H1 (cell line): Measurements from ENCODE around the gene ONECUT3. TPM values are rescaled to one million over a fixed set of nuclear protein-coding genes. Genes with fewer than 3 reads are reported as not detected.

Source experiments
- CTCF ChIA-PET: fragments of 300-600 bp; sonication (Branson Sonifier 250); formaldehyde crosslinking; loops from one replicate; lab custom pipeline; 2021; ENCODE audit not compliant: partially characterized antibody; lab: Charles Lee
- POLR2A ChIA-PET: fragments of 300-600 bp; sonication (Branson Sonifier 250); formaldehyde crosslinking; loops from one replicate; lab custom pipeline; 2021; ENCODE audit warnings: inconsistent platforms; ENCODE audit not compliant: partially characterized antibody; lab: Charles Lee
- DNase-seq, 2 experiments: peaks; one replicate each; pipeline versions ENCODE4 v3.0.0 to v3.0.0-alpha.2; 2010 to 2022; ENCODE audit warnings: low spot score in 2 of 2, low read depth in 1 of 2, mixed read lengths in 1 of 2
- FAIRE-seq: peaks from 2 replicates; lab custom pipeline; 2011; peaks lifted over from hg19 to GRCh38; lab: Jason Lieb, UNC
- H2AFZ ChIP-seq: 2 replicates; pipeline ENCODE4 v1.8.1; 2012; ENCODE audit warnings: low read length, inconsistent platforms
- H2AK5ac ChIP-seq: 2 replicates; pipeline ENCODE4 v1.6.1; 2013; ENCODE audit warnings: low read depth, low read length
- H2BK120ac ChIP-seq: replicated peaks from 2 replicates; pipeline ENCODE3; 2013; ENCODE audit warnings: low read depth, low read length, inconsistent platforms
- H2BK12ac ChIP-seq: 2 replicates; pipeline ENCODE4 v1.6.1; 2013; ENCODE audit warnings: low read depth, low read length
- H2BK15ac ChIP-seq: 2 replicates; pipeline ENCODE4 v1.6.1; 2013; ENCODE audit warnings: low read length
- H2BK20ac ChIP-seq: 2 replicates; pipeline ENCODE4 v1.6.1; 2013; ENCODE audit warnings: low read length
- H2BK5ac ChIP-seq: 2 replicates; pipeline ENCODE4 v1.6.1; 2013; ENCODE audit warnings: low read depth, low read length
- H3K14ac ChIP-seq: 2 replicates; pipeline ENCODE4 v1.6.1; 2013; ENCODE audit warnings: inconsistent platforms; ENCODE audit not compliant: insufficient read length
- H3K18ac ChIP-seq: 2 replicates; pipeline ENCODE4 v1.6.1; 2013; ENCODE audit warnings: low read length; ENCODE audit errors: extremely low read depth
- H3K23ac ChIP-seq: 2 replicates; pipeline ENCODE4 v1.6.1; 2013; ENCODE audit warnings: inconsistent platforms; ENCODE audit not compliant: insufficient read length
- H3K23me2 ChIP-seq: 2 replicates; pipeline ENCODE4 v1.6.1; 2013; ENCODE audit warnings: low read depth, low read length
- H3K27ac ChIP-seq: 2 replicates; pipeline ENCODE4 v1.6.1; 2011; ENCODE audit warnings: low read depth, low read length, inconsistent platforms
- H3K27me3 ChIP-seq, 4 experiments: replicated peaks in 1 of 4; 1 replicate in 1 of 4; 2 replicates in 3 of 4; pipeline versions ENCODE4 v1.6.1 to v1.8.1; 2011 to 2013; ENCODE audit warnings: low read length in 3 of 4, mild to moderate bottlenecking in 3 of 4, inconsistent platforms in 2 of 4, mixed read lengths in 2 of 4, moderate library complexity in 1 of 4; ENCODE audit not compliant: control insufficient read depth in 3 of 4, insufficient read depth in 3 of 4; ENCODE audit errors: extremely low read depth in 1 of 4
- H3K36me3 ChIP-seq, 4 experiments: 2 replicates each; pipeline versions ENCODE4 v1.6.1 to v1.8.1; 2011 to 2013; ENCODE audit warnings: mild to moderate bottlenecking in 4 of 4, low read length in 3 of 4, moderate library complexity in 2 of 4, control low read depth in 1 of 4, inconsistent platforms in 1 of 4; ENCODE audit not compliant: insufficient read depth in 4 of 4, control insufficient read depth in 2 of 4
- H3K4ac ChIP-seq: replicated peaks from 2 replicates; pipeline ENCODE3; 2013; ENCODE audit warnings: low read length, low read depth, mixed read lengths, inconsistent platforms; ENCODE audit not compliant: insufficient read length
- H3K4me1 ChIP-seq, 4 experiments: replicated peaks in 1 of 4; 1 replicate in 1 of 4; 2 replicates in 3 of 4; pipeline versions ENCODE4 v1.6.1 to v1.8.1; 2011 to 2013; ENCODE audit warnings: low read length in 3 of 4, inconsistent platforms in 2 of 4, mixed read lengths in 1 of 4; ENCODE audit not compliant: insufficient read depth in 4 of 4, control insufficient read depth in 3 of 4
- H3K4me2 ChIP-seq, 2 experiments: 2 replicates each; pipeline versions ENCODE4 v1.6.1 to v1.8.1; 2011 to 2013; ENCODE audit warnings: low read depth in 2 of 2, low read length in 2 of 2, control low read depth in 1 of 2, inconsistent platforms in 1 of 2, mild to moderate bottlenecking in 1 of 2; ENCODE audit not compliant: insufficient read depth in 1 of 2
- H3K4me3 ChIP-seq, 4 experiments: fragments of 200-600, 300-600 bp in 1 of 4; sonication (generic), shearing (Covaris generic), sonication (Bioruptor Twin) in 1 of 4; 2 replicates each; pipeline versions ENCODE4 v1.5.1 to v1.8.1; 2011 to 2016; ENCODE audit warnings: low read length in 4 of 4, low read depth in 3 of 4, control low read depth in 2 of 4, inconsistent platforms in 2 of 4, mild to moderate bottlenecking in 2 of 4, mixed read lengths in 1 of 4, moderate library complexity in 1 of 4; ENCODE audit not compliant: insufficient read depth in 2 of 4; ENCODE audit errors: extremely low read depth in 1 of 4
- H3K56ac ChIP-seq: replicated peaks from 2 replicates; pipeline ENCODE3; 2013; ENCODE audit warnings: low read depth, mild to moderate bottlenecking, mixed read lengths, low read length, inconsistent platforms; ENCODE audit not compliant: insufficient read length
- H3K79me1 ChIP-seq: 2 replicates; pipeline ENCODE4 v1.6.1; 2013; ENCODE audit warnings: low read depth, low read length, control low read depth
- H3K79me2 ChIP-seq, 2 experiments: 2 replicates each; pipeline versions ENCODE4 v1.6.1 to v1.8.1; 2012 to 2013; ENCODE audit warnings: low read length in 2 of 2, mild to moderate bottlenecking in 2 of 2, inconsistent platforms in 1 of 2; ENCODE audit not compliant: insufficient read depth in 2 of 2, control insufficient read depth in 1 of 2
- H3K9ac ChIP-seq, 4 experiments: replicated peaks in 1 of 4; 1 replicate in 1 of 4; 2 replicates in 3 of 4; pipeline versions ENCODE4 v1.6.1 to v1.8.1; 2011 to 2013; ENCODE audit warnings: low read depth in 3 of 4, low read length in 3 of 4, control low read depth in 2 of 4, mild to moderate bottlenecking in 2 of 4, moderate library complexity in 2 of 4, inconsistent platforms in 1 of 4; ENCODE audit errors: extremely low read depth in 1 of 4
- H3K9me3 ChIP-seq, 2 experiments: 2 replicates each; pipeline versions ENCODE4 v1.6.1 to v1.8.1; 2012 to 2013; ENCODE audit warnings: mild to moderate bottlenecking in 2 of 2, moderate library complexity in 2 of 2, control low read depth in 1 of 2, inconsistent platforms in 1 of 2, low read depth in 1 of 2, low read length in 1 of 2, mixed read lengths in 1 of 2; ENCODE audit not compliant: insufficient read depth in 2 of 2
- H4K20me1 ChIP-seq, 2 experiments: replicated peaks in 1 of 2; 2 replicates each; pipeline versions ENCODE3 to v1.8.1; 2011 to 2013; ENCODE audit warnings: inconsistent platforms in 2 of 2, low read length in 2 of 2, mild to moderate bottlenecking in 1 of 2; ENCODE audit not compliant: insufficient read depth in 2 of 2, control insufficient read depth in 1 of 2
- H4K5ac ChIP-seq: 2 replicates; pipeline ENCODE4 v1.6.1; 2013; ENCODE audit warnings: low read length, low read depth, mixed read lengths, inconsistent platforms; ENCODE audit not compliant: insufficient read length
- H4K8ac ChIP-seq: 2 replicates; pipeline ENCODE4 v1.8.0; 2013; ENCODE audit warnings: mild to moderate bottlenecking, moderate library complexity, low read length, inconsistent platforms; ENCODE audit not compliant: insufficient read depth; ENCODE audit errors: extremely low read depth
- H4K91ac ChIP-seq: replicated peaks from 2 replicates; pipeline ENCODE3; 2013; ENCODE audit warnings: low read length, mixed read lengths, inconsistent platforms; ENCODE audit not compliant: insufficient read length
- ASH2L ChIP-seq: fragments of 200-600, 300-600 bp; sonication (generic); IDR thresholded peaks from one replicate; pipeline ENCODE4 v1.7.1; 2017; ENCODE audit warnings: low read length
- BACH1 ChIP-seq: IDR thresholded peaks from 2 replicates; pipeline ENCODE4 v1.6.1; 2012; ENCODE audit warnings: low read length, improper control_type of control experiment
- CBX8 ChIP-seq: fragments of 300-800, 300-1000 bp; sonication (generic); IDR thresholded peaks from 2 replicates; pipeline ENCODE4 v1.7.1; 2016; ENCODE audit warnings: low read depth, low read length, borderline replicate concordance
- EZH2 ChIP-seq: fragments of 200-600 bp; sonication (generic); IDR thresholded peaks from 2 replicates; pipeline ENCODE4 v1.7.1; 2012; ENCODE audit warnings: low read depth, mild to moderate bottlenecking, moderate library complexity, low read length, inconsistent platforms; ENCODE audit not compliant: severe bottlenecking
- KDM4A ChIP-seq: IDR thresholded peaks from one replicate; pipeline ENCODE4 v1.7.1; 2012; ENCODE audit warnings: low read depth, mild to moderate bottlenecking, moderate library complexity, low read length, inconsistent platforms; ENCODE audit not compliant: severe bottlenecking
- RNF2 ChIP-seq: fragments of 200-900, 300-1000 bp; sonication (generic); IDR thresholded peaks from 2 replicates; pipeline ENCODE4 v1.7.1; 2016; ENCODE audit warnings: borderline replicate concordance, low read depth, mild to moderate bottlenecking, antibody characterized with exemption, low read length; ENCODE audit not compliant: poor library complexity, severe bottlenecking; ENCODE audit errors: missing control alignments
- SUZ12 ChIP-seq: fragments of 200-600 bp; sonication (generic); IDR thresholded peaks from 2 replicates; pipeline ENCODE4 v1.6.1; 2012; ENCODE audit warnings: mild to moderate bottlenecking, inconsistent platforms, low read length, moderate library complexity, mixed read lengths
- TBP ChIP-seq: IDR thresholded peaks from 2 replicates; pipeline ENCODE4 v1.6.1; 2011; ENCODE audit warnings: low read depth, low read length, improper control_type of control experiment
- WGBS, 2 experiments: shearing (Covaris generic) in 1 of 2; methylation state at CpG; one replicate each; pipeline versions ENCODE4 v1.1.6 to v1.1.7; 2013 to 2015; ENCODE audit warnings: low lambda C conversion rate in 2 of 2, mixed read lengths in 2 of 2, inconsistent platforms in 1 of 2, low coverage in 1 of 2, missing lambda C conversion rate in 1 of 2; ENCODE audit not compliant: insufficient replicate concordance in 2 of 2, insufficient coverage in 1 of 2, insufficient read length in 1 of 2; ENCODE audit errors: extremely low coverage in 1 of 2, missing lambda C conversion rate in 1 of 2; 5-methylcytosine and 5-hydroxymethylcytosine counted together
- polyA plus RNA-seq, 7 experiments: library from polyadenylated mRNA; depleted of rRNA in 3 of 7; stranded (reverse) in 5 of 7; unstranded in 2 of 7; fragments of >200 nt in 5 of 7; fragments of 200-250 nt in 2 of 7; gene quantifications; 1 replicate in 5 of 7; 2 replicates in 1 of 7; 4 replicates in 1 of 7; pipeline versions ENCODE4 v1.2.1 to v1.2.3, GENCODE V29; 2011 to 2013; ENCODE audit warnings: missing spikeins in 2 of 7, mixed read lengths in 2 of 7
- total RNA-seq: library from RNA; stranded (reverse); fragmentation: NEBNext Ultra II Directional; extraction: Animal tissue kit (Norgen Biotek cat#: 25700); gene quantifications from 2 replicates; pipeline ENCODE4 v1.2.1, GENCODE V29; 2021

Gene ONECUT3
- total and polyA plus RNA-seq, 2 of the 8 experiments (the other 6 are each of a cell fraction or from before 2014, with no cell fraction given) = not detected

DNA sequence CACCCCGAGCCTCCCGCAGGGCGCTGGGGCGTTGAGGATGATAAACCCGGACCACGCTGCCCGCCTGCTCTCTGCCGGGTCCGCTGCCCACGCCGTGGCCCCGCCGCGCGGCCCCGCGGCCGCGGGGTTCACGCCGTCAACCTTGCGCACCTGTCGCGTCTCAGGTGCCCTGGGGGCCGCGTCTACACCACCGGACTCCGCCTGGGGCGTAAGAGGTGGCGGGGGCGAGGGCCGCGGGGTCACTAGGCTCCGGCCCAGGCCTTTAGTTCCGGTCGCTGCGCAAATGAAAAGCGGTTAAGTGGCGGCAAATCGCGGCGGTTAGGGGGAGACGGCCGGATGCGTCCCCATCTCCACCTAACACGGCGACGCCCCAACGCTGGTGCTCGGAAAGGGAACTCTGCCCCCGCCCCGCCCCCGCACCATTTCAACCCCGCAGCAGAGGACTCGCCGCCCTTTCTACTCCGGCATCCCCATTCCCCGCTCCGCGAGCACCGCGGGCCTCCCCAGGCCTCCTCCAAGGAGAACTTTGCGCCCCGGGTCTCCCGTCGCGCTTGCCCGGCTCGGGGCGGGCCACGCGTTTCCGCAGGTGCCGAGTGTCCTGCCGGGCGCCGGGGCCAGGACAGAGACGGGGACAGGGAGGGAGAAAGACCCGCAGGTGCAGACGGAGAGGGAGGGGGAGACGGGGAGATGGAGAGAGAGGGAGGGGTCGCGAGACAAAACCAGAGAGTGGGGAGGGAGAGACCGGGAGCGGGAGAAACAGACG lies 4.3 kb downstream of the ONECUT3 start:
- Histone ChIP-seq H3K9me3 (no peaks in the 10 kb centered on the region), H2AK5ac (no peak overlapping the region), H3K18ac (no peak overlapping the region), H3K79me2 (no peaks in the 10 kb centered on the region), H2AFZ (no peak overlapping the region), H2BK15ac (peak overlapping the region; percentile 72; the same call in 1 of the 2 replicates), H3K79me1 (no peaks in the 10 kb centered on the region), H3K9ac (no peak overlapping the region), H3K4me2 (peak overlapping the region; percentile 33 to 53), H2BK120ac (no peak overlapping the region), H2BK20ac (no peak overlapping the region), H4K8ac (no peak overlapping the region), H3K4ac (no peak overlapping the region), H4K20me1 (peaks cover 14 to 32% of the 10 kb centered on the region in 2 experiments), H3K4me3 (peak overlapping the region in 1 of 4 experiments; percentile 47; a peak in 2 of 8 replicates), H3K56ac (no peak overlapping the region), H4K5ac (no peak overlapping the region), H3K4me1 (peaks cover 0 to 34% (median 14%) of the 10 kb centered on the region in 4 experiments; a peak in 6 of 7 replicates), H2BK12ac (0 out of 2 replicates have a peak overlapping the region, but pooled peaks have one; percentile 84), H3K14ac (no peak overlapping the region), H3K23ac (no peak overlapping the region), H2BK5ac (no peak overlapping the region), H3K36me3 (peaks cover 0 to 24% (median 0%) of the 10 kb centered on the region in 4 experiments; a peak in 1 of 8 replicates), H3K27ac (no peak overlapping the region), H4K91ac (no peak overlapping the region), H3K23me2 (no peaks in the 10 kb centered on the region; the same call in 1 of the 2 replicates), H3K27me3 (peaks cover 98 to 99% (median 99%) of the 10 kb centered on the region in 4 experiments)
- ChIA-PET POLR2A (interaction anchor here (4.7 kb wide), 1 partner anchor 11 kb away, joined by 19 read pairs; no protein-coding TSS in a partner anchor), CTCF (no interaction called here)
- FAIRE-seq = no peak
- TF ChIP-seq SUZ12 = peak; percentile 96
- TF ChIP-seq EZH2 = peak; percentile 95
- 0 out of 2 replicates have a peak, but pooled peaks have one; percentile 64 for TF ChIP-seq CBX8
- TF ChIP-seq KDM4A = no peak
- no peak for TF ChIP-seq TBP
- no peak for TF ChIP-seq ASH2L
- no peak for TF ChIP-seq BACH1
- TF ChIP-seq RNF2 = peak; percentile 88
- DNase-seq = no peak
- WGBS, 2 experiments = 5% methylated on average over 49 of the region's 86 CpGs; no CpG with 5 or more reads in 1 of the 2 experiments
